HepG2 (cell line): ENCODE data around the gene NPPA.

Experiments used
- ARHGAP35 ChIP-seq: sonication (generic); formaldehyde crosslinking; IDR thresholded peaks from 2 replicates; pipeline ENCODE4 v1.9.0; 2022; ENCODE audit warnings: mild to moderate bottlenecking, inconsistent platforms, moderate library complexity, missing genetic modification reagents, borderline replicate concordance
- ASH2L ChIP-seq: fragments of 300-600, 200-600 bp; sonication (generic); IDR thresholded peaks from 2 replicates; pipeline ENCODE4 v1.7.0; 2017; ENCODE audit warnings: low read depth, mild to moderate bottlenecking, moderate library complexity, mixed read lengths, low read length; ENCODE audit not compliant: insufficient read length
- CTCF ChIP-seq: sonication (generic); formaldehyde crosslinking; IDR thresholded peaks from 2 replicates; pipeline ENCODE4 v1.5.0; 2020; ENCODE audit warnings: mild to moderate bottlenecking, missing genetic modification reagents, moderate library complexity
- DMAP1 ChIP-seq: IDR thresholded peaks from 2 replicates; pipeline ENCODE4 v1.6.1; 2016
- EP300 ChIP-seq, 3 experiments: sonication (generic) in 1 of 3; formaldehyde crosslinking in 1 of 3; IDR thresholded peaks; 2 replicates each; pipeline versions ENCODE4 v1.5.1 to v1.6.1; 2011 to 2020; ENCODE audit warnings: low read depth in 2 of 3, low read length in 2 of 3, borderline replicate concordance in 1 of 3, improper control_type of control experiment in 1 of 3, mild to moderate bottlenecking in 1 of 3, missing genetic modification reagents in 1 of 3, moderate library complexity in 1 of 3
- GTF2F1 ChIP-seq: fragments of 150-350 bp; IDR thresholded peaks from 2 replicates; pipeline ENCODE4 v1.6.1; 2014; ENCODE audit warnings: low read length
- NBN ChIP-seq: fragments of 450-650 bp; conservative IDR thresholded peaks from 2 replicates; pipeline ENCODE4 v1.6.1; 2017
- RBAK ChIP-seq: sonication (generic); formaldehyde crosslinking; IDR thresholded peaks from 2 replicates; pipeline ENCODE4 v1.5.1; 2020; ENCODE audit warnings: mild to moderate bottlenecking, missing genetic modification reagents
- TBX3 ChIP-seq: fragments of 450-650 bp; IDR thresholded peaks from 2 replicates; pipeline ENCODE4 v1.6.1; 2017; ENCODE audit warnings: antibody characterized with exemption, mild to moderate bottlenecking, inconsistent platforms, borderline replicate concordance
- XBP1 ChIP-seq: sonication (generic); formaldehyde crosslinking; IDR thresholded peaks from 2 replicates; pipeline ENCODE4 v1.5.0; 2020; ENCODE audit warnings: missing genetic modification reagents
- ZNF18 ChIP-seq: sonication (generic); formaldehyde crosslinking; IDR thresholded peaks from 2 replicates; pipeline ENCODE4 v1.8.0; 2022; ENCODE audit warnings: mild to moderate bottlenecking, missing genetic modification reagents; ENCODE audit not compliant: insufficient replicate concordance
- ZNF3 ChIP-seq: IDR thresholded peaks from 2 replicates; pipeline ENCODE4 v1.7.0; 2017; ENCODE audit warnings: inconsistent platforms
- TF ChIP-seq, protein P1 (sequence below): sonication (generic); formaldehyde crosslinking; IDR thresholded peaks from 2 replicates; pipeline ENCODE4 v1.4.0; 2020; ENCODE audit warnings: mild to moderate bottlenecking, missing genetic modification reagents
- TF ChIP-seq, protein P2 (sequence below): IDR thresholded peaks from 2 replicates; pipeline ENCODE4 v1.6.1; 2016; ENCODE audit warnings: missing compliant biosample characterization, missing genetic modification reagents, borderline replicate concordance

DNA sequence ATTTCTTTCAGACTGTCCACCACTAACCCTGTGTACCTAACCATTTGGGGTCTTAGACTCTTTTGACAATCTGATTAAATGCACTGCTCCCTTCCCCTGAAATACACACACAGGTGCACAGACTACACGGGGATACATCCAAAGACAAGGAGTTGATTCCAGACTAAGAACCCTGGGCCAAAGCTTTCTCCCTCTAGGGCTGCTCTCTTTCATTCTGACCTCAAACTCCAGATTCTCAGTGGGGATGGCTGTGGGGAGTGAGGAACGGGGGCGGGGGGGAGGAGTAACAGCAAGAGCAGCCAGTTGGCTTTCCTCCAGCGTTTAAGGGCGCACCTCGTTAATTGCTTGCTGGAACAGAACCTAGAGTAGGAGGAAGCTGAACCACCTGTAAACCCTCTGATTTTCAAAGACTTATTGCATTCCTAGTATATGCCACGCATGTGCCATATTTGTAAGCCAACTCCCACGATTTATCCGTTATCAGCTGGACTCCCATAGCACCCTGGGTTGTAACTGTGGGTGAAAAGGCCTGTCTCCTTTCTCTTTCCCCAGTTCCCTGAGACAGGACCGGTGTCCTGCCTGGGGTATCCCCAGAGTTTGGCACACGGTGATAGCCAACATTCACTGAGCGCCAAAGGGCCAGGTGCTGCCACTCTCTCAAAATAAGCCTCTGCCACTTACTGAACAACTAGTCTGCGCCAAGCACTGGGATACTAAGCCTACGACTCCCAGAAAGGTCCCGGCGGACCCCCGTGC, 42.7 kb downstream of the NPPA start:
- TF ChIP-seq CTCF (CRISPR knock-in tag) = no peak
- peak in 1 of 2 experiments; percentile 2; a peak in 1 of 4 replicates for TF ChIP-seq EP300 (IDR thresholded peaks at IDR 0.05; ENCODE audit: low read depth in 2 of 2, low read length in 2 of 2)
- no peak for TF ChIP-seq EP300 (CRISPR knock-in tag; IDR thresholded peaks at IDR 0.05; ENCODE audit: borderline replicate concordance)
- no peak for TF ChIP-seq ZNF18 (CRISPR knock-in tag)
- TF ChIP-seq, protein P1, sequence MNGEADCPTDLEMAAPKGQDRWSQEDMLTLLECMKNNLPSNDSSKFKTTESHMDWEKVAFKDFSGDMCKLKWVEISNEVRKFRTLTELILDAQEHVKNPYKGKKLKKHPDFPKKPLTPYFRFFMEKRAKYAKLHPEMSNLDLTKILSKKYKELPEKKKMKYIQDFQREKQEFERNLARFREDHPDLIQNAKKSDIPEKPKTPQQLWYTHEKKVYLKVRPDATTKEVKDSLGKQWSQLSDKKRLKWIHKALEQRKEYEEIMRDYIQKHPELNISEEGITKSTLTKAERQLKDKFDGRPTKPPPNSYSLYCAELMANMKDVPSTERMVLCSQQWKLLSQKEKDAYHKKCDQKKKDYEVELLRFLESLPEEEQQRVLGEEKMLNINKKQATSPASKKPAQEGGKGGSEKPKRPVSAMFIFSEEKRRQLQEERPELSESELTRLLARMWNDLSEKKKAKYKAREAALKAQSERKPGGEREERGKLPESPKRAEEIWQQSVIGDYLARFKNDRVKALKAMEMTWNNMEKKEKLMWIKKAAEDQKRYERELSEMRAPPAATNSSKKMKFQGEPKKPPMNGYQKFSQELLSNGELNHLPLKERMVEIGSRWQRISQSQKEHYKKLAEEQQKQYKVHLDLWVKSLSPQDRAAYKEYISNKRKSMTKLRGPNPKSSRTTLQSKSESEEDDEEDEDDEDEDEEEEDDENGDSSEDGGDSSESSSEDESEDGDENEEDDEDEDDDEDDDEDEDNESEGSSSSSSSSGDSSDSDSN (CRISPR knock-in tag) = no peak
- TF ChIP-seq ARHGAP35 (CRISPR knock-in tag) = no peak
- TF ChIP-seq ASH2L = no peak
- TF ChIP-seq, protein P2, sequence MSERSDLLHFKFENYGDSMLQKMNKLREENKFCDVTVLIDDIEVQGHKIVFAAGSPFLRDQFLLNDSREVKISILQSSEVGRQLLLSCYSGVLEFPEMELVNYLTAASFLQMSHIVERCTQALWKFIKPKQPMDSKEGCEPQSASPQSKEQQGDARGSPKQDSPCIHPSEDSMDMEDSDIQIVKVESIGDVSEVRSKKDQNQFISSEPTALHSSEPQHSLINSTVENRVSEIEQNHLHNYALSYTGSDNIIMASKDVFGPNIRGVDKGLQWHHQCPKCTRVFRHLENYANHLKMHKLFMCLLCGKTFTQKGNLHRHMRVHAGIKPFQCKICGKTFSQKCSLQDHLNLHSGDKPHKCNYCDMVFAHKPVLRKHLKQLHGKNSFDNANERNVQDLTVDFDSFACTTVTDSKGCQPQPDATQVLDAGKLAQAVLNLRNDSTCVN (CRISPR knock-in tag) = no peak
- no peak for TF ChIP-seq TBX3
- TF ChIP-seq DMAP1 = no peak; the same call in 1 of the 2 replicates
- no peak for TF ChIP-seq NBN
- no peak for TF ChIP-seq XBP1
- TF ChIP-seq RBAK (CRISPR knock-in tag) = no peak
- TF ChIP-seq ZNF3 (CRISPR knock-in tag) = no peak
- TF ChIP-seq GTF2F1 = no peak
